GM08714 (cell line): ENCODE measurements around the gene MLN.

Source experiments
- H3K4me3 ChIP-seq: fragments of 200-500 bp; sonication (Bioruptor generic); 2 replicates; pipeline ENCODE4 v1.5.1; 2014; ENCODE audit warnings: mild to moderate bottlenecking, low read length, inconsistent platforms
- ZNF274 ChIP-seq: IDR thresholded peaks from 2 replicates; pipeline ENCODE4 v1.6.1; 2012; ENCODE audit warnings: mild to moderate bottlenecking, low read depth, low read length

The MLN gene

DNA sequence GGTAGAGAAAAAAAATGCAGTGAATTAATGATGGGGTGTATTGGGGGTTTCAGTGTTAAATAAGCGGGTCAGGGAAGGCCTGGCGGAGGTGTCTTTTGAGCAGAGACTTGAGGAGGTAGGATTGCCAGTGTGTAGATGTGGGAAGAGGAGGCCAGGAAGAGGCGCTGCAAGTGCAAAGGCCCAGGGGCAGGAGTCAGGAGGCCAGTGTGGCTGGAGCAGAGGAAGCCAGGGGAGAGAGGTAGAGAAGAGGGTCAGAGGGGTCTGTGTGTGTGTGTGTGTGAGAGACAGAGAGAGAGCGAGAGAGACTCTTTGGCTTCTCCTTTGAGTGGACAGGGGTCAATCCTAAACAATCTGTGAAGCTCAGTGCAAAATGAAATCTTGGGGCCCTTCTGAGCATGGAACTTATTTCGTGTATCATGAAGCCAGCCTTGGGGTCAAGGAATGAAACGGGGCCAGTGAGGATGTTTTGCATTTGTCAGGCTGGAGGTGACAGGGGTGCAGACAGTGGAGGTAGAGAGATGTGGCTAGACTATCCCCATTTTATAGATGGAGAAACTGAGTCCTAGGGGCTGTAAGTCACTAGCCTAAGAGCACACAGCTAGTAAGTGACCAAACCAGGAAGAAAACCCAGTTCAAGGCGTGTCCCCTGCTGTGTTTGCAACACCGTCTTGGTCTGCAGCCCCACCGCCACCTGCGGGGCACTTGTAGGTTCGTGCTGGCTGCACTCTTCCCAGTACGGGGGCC, 47.4 kb downstream of the MLN start:
- no peak overlapping the region for H3K4me3 ChIP-seq
- TF ChIP-seq ZNF274: no peak

DNA sequence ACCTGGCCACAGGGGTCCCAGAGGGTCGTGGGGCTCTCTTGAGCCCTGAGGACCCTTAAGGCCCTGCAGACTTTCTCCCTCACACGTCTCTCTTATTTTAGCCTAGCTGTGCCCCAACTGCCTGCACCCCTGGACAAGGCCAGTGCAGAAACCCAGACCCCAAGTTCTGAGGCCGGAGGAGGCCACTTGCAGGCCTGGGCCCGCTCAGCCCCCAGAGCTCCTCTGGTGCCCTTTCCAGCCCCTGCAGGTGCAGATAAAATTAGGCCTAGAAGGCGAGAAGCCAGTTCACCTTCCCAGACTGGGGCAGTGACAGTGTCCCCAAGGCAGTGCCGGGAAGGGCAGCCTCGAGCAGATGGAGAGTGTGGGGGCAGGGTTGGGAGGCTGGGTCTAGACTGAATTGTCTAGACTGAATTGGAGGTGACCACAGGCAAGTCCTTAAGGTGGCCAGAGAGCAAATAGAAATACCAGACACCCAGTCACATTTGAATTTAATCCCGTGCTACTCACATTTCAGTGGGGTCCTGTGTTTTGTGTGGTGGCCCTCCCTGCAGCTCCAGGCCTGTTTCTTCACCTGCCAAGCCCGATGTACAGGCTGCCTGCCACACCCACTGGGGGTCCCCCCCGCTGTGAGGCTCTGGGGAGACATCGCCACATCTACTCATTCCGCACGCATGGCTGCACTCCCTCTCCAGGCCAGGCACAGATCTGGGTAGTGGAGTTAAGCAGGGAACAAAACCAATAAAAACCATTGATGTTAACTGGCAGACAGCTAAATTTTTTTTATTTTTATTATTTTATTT, 48.5 kb downstream of the MLN start:
- no peak overlapping the region for H3K4me3 ChIP-seq
- no peak for TF ChIP-seq ZNF274

DNA sequence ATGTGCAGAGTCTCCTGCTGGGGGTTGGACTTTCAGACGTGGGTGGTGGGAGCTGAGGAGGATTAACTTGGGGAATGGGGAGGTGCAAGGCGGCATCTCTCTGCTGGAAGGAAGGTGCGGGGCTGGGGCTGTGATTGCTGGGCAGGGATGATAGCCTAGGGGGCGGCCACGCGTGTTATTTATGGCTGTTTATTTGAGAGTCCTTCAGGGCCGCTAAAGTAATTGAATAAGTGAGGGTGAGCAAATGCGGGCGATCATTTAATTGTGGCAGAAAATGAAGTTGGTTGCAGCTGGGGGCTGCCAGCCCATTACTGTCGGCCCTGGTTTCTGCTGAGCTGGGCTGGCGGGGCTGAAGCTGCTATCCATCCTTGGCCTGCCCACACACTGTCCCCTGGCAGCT, 49.6 kb downstream of the MLN start:
- no peak overlapping the region for H3K4me3 ChIP-seq
- no peak for TF ChIP-seq ZNF274

DNA sequence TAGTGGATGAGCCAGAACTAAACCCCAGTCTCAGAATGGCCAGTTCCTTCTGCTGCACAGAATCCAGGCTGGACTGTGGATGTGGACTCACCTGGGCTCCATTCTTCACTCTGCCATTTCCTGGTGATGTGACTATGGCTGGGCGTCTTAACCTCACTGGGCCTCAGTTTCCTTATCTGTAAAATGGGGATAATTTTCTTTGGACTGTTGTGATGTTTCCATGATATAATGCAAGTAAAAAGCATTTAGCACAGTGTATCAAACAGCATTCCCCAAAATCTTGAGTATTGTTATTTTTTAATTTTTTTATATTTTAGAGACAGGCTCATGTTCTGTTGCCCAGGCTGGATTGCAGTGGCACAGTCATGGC, 51.2 kb downstream of the MLN start:
- no peak for TF ChIP-seq ZNF274

DNA sequence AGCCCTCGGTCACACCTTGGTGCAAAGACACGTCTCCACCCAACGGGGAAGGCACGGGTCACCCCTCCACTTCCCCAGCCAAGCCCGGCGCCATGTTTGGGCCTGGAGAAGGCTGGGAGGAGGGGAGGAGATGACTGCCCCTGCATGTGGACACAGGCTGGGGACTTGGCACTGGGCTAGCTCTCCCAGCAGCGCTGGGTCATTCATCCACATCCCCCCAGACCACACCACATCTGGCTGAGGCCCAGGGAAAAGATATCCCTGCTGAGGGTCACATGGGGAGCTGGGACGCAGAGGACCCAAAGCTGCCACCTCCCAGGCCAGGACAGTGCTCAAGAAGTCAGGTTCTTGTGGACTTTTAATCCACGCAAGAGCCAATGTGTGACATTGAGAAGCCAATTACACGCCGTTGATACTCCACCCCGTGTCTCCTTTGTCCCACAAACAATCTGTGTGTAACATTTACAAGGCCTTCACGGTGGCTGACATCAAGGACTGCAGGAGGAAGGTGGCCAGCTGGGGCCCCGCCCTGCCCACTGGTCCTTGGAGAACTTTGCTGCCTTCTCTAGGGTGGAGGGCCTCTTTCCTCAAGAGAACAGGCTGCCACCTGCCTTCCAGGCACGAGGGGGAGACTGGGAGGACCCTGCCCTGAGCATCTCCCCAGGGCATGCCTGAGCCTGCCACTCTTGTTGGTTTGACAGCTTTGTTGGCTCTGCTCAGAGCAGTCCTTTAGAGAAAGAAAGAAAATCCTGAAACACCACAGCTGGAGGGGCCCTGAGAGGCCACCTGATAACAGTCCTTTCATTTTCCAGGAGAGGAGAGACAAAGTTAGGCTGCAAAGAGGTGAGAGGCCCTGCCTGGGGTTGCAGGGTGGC, 51.8 kb downstream of the MLN start:
- TF ChIP-seq ZNF274: no peak
- no peak overlapping the region for H3K4me3 ChIP-seq

More for the DNA sequence above, 51.2 kb downstream of the MLN start:
- H3K4me3 ChIP-seq: no peak overlapping the region

DNA sequence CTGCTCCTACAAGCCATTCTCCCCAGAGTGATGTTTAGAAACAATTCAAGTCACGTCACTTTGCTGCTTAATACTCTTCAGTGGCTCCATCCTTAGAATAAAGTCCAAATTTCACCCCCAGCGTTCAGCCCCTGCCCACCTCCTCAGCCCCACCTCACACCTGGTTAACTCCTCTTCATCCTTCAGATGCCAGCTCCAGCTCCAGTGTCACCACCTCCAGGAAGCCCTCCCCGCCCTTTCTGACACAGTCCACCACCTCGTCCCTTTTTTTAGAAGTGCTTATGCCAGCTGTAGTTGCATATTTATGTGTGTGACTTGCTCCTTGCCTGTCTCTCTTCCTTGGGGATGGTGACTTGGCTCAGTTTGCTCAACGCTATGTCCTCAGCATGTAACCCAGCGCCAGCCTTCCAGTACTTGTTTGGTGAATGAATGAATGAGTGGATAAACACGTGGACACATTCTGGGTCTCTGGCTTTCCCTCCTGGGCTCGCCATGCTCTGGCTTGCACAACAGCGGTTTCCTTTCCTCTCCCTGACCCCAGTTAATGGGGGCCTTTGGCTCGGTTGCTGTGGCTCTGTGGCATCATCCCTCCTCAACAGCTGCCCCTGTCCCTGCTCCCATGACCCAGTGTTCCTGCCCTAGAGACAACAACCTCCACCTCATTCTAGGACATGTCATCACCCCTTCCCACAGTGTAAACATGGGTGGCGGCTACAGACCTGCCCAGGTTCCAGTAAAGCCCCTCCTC, 53.4 kb downstream of the MLN start:
- no peak overlapping the region for H3K4me3 ChIP-seq
- TF ChIP-seq ZNF274: no peak

DNA sequence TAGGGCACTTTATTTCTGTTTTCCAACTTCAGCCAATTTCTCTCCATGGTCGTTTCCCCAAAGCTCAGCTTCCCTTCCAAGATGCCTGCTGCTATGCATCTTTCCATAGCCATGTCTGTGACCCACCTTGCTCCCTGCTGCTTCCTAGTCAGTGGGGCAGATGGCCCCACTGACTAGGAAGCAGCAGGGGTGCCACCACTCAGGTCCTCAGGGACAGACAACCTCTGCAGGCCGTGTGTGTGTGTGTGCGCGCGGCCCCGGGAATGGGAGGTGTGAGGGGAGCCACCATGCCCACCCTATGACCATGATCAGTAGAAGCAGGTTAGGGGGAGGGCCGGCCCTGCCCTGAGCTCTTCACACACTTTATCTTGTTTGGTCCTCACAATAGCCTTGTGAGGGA, 54.4 kb downstream of the MLN start:
- no peak for TF ChIP-seq ZNF274
- no peak overlapping the region for H3K4me3 ChIP-seq

DNA sequence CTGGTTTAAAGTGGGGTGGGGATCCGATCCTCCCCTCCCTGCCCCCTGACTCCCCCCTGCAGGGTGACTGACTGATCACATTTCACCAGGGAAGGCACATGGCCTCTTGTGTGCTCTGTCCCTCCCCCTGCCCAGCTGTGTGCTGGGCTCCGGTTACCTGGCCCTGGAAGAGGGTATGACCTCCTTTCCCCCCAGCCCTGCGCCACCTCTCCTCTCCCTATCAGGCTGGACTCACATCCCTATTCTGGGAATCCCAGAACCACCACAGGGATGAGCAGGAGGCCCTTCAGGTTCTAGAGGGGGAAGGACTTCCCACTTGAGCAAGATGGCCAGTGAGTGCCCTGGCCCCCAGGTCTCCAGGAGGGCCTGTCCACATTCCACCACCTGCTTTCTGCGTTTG, 55.0 kb downstream of the MLN start:
- no peak overlapping the region for H3K4me3 ChIP-seq
- TF ChIP-seq ZNF274: no peak

DNA sequence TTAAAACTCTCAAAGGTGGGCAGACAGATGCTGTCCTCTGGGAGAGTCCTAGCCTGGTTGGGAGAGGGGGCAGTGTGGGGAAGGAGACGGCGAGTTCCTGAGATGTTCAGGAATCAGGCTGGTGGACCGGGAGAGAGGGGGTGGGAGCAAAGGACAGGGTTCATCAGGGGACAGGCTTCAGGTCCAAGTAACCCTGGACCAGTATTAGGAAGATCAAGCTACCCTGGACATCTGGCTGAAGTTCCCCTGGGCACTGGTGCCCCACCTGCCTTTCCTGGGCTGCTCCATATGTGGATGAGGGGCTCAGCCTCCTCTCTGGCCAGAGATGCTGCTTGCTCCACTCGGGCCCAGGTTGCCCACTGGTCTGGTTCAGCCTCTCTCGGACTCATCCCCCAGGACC, 56.0 kb downstream of the MLN start:
- no peak for TF ChIP-seq ZNF274
- no peak overlapping the region for H3K4me3 ChIP-seq

DNA sequence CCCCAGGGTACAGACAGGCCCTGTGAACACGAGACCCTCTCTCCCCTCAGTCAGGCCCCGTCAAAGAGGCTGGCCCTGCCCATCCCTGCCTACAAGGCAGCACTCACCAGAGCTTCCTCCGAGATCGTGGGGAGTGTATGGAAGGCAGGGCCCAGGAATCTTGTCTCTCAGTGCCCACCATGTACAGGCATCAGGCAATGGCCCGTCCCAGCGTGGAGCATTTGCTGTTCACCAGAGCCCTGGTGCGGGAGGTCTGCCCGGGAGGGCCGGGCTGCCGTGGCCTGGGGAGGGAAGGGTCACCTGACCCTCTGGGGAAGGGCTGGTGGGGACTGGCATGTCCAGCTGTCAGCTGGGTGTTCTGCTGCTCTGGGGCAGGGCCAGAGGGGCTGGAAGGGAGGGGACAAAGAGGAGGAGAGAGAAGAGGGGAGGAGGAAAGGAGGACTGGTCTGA, 57.1 kb downstream of the MLN start, which contains the start of gene IP6K3:
TSS of gene IP6K3 (minus strand) at position 255 of the 450 bp plus-strand sequence. CDS start 11,429 bp downstream, outside the sequence.
- TF ChIP-seq ZNF274: no peak
- H3K4me3 ChIP-seq: no peak within 1 kb of the TSS

DNA sequence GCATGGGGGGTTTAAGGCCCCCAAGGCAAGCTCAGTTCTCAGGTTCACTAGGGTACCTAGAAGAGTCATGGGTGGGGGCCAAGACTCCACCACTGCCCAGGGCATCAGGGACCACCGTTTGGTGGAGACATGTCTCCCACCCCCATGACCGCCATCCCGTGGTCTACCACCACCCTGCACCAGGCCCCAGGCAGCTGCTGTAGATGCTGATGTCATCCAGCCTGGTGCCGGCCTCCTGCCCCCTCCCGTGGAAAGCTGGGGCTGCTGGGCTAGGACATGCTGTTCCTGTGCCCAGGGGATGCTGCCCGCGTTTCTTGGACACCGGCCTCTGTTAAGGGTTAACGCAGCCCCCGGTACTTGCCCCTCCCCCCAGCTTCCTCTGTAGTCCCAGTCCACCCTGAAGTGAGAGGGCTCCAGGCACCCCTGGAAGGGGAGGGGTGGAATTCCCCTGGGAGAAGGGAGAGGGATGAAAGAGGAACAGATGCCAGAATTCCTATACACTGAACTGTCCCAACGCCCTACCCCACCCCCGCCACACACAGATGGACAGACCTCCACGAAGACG, 57.7 kb downstream of the MLN start:
- TF ChIP-seq ZNF274: no peak
- H3K4me3 ChIP-seq: no peak overlapping the region

DNA sequence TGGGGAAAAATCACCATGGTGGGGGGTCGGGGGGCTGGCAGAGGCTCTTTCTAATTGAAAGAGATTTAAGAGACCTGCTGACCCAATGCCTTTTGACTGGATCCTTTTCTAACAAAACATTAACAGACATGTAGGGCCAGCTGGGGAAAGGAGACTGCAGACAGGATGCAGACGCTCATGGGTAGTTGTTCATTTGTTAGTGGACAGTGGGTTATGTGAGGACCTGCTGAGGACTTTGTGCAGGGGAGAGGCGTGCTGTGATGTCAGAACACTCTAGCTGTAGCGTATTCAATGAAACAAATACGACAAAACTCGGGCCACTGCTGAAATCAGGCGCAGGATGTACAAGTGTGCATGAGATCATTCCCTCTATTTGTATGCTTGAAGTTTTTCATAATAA, 58.3 kb downstream of the MLN start:
- no peak overlapping the region for H3K4me3 ChIP-seq
- no peak for TF ChIP-seq ZNF274

DNA sequence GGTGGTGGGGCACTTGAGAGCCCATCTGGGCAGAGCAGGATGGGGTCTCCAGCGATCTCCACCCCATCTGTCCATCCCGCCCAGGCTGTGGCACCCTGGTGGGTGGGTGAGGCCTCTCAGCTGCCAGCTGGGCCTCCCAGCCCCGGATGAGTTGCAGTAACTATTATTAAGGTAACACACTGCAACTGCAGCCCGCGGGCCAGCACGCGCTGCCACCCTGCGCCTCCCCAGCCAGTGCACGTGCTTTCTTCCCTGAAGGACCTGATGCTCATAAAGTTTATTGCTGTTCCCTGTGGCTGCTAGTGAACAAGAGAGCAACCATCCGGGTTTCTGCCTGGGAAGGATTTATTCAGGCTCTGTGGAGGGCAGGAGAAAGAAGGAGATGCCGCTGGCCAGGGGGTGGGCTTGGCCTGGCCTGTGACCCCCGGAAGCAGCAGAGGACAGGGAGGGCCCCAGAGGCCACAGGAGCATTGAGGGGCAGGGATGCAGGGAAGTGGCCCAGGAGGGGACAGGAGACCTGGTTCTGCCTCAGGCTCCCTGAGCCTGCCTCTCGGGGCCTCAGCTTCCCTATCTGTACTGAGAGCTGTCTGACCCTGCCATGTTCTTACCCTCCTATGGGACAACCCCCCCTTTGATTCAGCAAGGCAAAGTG, 58.8 kb downstream of the MLN start:
- no peak for TF ChIP-seq ZNF274
- no peak overlapping the region for H3K4me3 ChIP-seq
